Measurements from ENCODE around the gene ACP7. TPM values are rescaled to one million over a fixed set of nuclear protein-coding genes. Genes with fewer than 3 reads are reported as not detected.
"Not testable (repeated sequence)": the region's sequence is repeated elsewhere in the genome, so short reads cannot be mapped to it uniquely, and the experiment has no call there.

The ACP7 gene
- total RNA-seq, 2 donors from 2014 or later: 0.80 TPM; not detected in 1

- DNase-seq (ENCODE audit: low spot score): no peak
- intact Hi-C loops (cut with DNase I): no loop called here
- WGBS: 88% methylated on average over 8 of the region's 8 CpGs
Measured at GRCh38 chr19:39087907-39088686, 3.9 kb downstream of the ACP7 start.

GRCh38 chr19:39090016-39090415 is 5.8 kb downstream of the ACP7 start:
- H3K4me3 ChIP-seq; H3K27me3 ChIP-seq (replicated peaks; ENCODE audit: insufficient read depth); intact Hi-C loops (cut with DNase I); H3K27ac ChIP-seq; H3K4me1 ChIP-seq (replicated peaks); H3K9me3 ChIP-seq; DNase-seq (ENCODE audit: low spot score); H3K36me3 ChIP-seq: not testable (repeated sequence)
- WGBS: 70% methylated on average over 8 of the region's 8 CpGs

More at GRCh38 chr19:39087907-39088686, 3.9 kb downstream of the ACP7 start:
- H3K27ac ChIP-seq: no peak overlapping the region
- H3K4me3 ChIP-seq: no peak overlapping the region
- peaks cover 2% of the 10 kb centered on the region for H3K4me1 ChIP-seq (replicated peaks)
- H3K9me3 ChIP-seq: no peaks in the 10 kb centered on the region
- TF ChIP-seq POLR2AphosphoS5 (IDR thresholded peaks at IDR 0.05) (no peak), CTCF (IDR thresholded peaks at IDR 0.05) (no peak), POLR2A (IDR thresholded peaks at IDR 0.05) (no peak)
- H3K36me3 ChIP-seq: no peaks in the 10 kb centered on the region
- H3K27me3 ChIP-seq (replicated peaks; ENCODE audit: insufficient read depth): no peaks in the 10 kb centered on the region

- H3K27me3 ChIP-seq (replicated peaks; ENCODE audit: insufficient read depth): no peaks in the 10 kb centered on the region
- DNase-seq (ENCODE audit: low spot score): no peak
- TF ChIP-seq CTCF (IDR thresholded peaks at IDR 0.05) (no peak), POLR2AphosphoS5 (IDR thresholded peaks at IDR 0.05) (no peak), POLR2A (IDR thresholded peaks at IDR 0.05) (no peak)
- H3K36me3 ChIP-seq: no peaks in the 10 kb centered on the region
- no peaks in the 10 kb centered on the region for H3K9me3 ChIP-seq
- no peak overlapping the region for H3K4me3 ChIP-seq
- WGBS: 96% methylated on average over 4 of the region's 4 CpGs
- intact Hi-C loops (cut with DNase I): no loop called here
- no peak overlapping the region for H3K27ac ChIP-seq
- H3K4me1 ChIP-seq (replicated peaks): no peaks in the 10 kb centered on the region
Measured at GRCh38 chr19:39090881-39091280, 6.7 kb downstream of the ACP7 start.

- H3K27ac ChIP-seq; DNase-seq (ENCODE audit: low spot score); H3K36me3 ChIP-seq; H3K4me3 ChIP-seq; H3K27me3 ChIP-seq (replicated peaks; ENCODE audit: insufficient read depth); intact Hi-C loops (cut with DNase I); H3K9me3 ChIP-seq; H3K4me1 ChIP-seq (replicated peaks): not testable (repeated sequence)
- whole genome bisulfite sequencing: 86% methylated on average over 5 of the region's 5 CpGs
Measured at GRCh38 chr19:39095799-39096540, 11.8 kb downstream of the ACP7 start.

- TF ChIP-seq CTCF (IDR thresholded peaks at IDR 0.05): no peak
- no peak for TF ChIP-seq POLR2AphosphoS5 (IDR thresholded peaks at IDR 0.05)
- no peak for TF ChIP-seq POLR2A (IDR thresholded peaks at IDR 0.05)
Measured at GRCh38 chr19:39097299-39097698, 13.1 kb downstream of the ACP7 start.

More at GRCh38 chr19:39097299-39097698, 13.1 kb downstream of the ACP7 start:
- WGBS: 94% methylated on average over 5 of the region's 5 CpGs
- Histone ChIP-seq H3K4me3 (no peak overlapping the region), H3K4me1 (replicated peaks) (no peaks in the 10 kb centered on the region), H3K27ac (no peak overlapping the region), H3K27me3 (replicated peaks; ENCODE audit: insufficient read depth) (peaks cover 7% of the 10 kb centered on the region), H3K9me3 (no peaks in the 10 kb centered on the region), H3K36me3 (no peaks in the 10 kb centered on the region)
- intact Hi-C loops (cut with DNase I): no loop called here
- no peak for DNase-seq (ENCODE audit: low spot score)

Measured in prostate gland (tissue), 2 donors.